AG10803 (cell line): Measurements from ENCODE around the gene ACTG2.
"Not testable (repeated sequence)": the region's sequence is repeated elsewhere in the genome, so short reads cannot be mapped to it uniquely, and the experiment has no call there.

Experiments
- DNase-seq: peaks from one replicate; pipeline ENCODE4 v3.0.0; 2010; ENCODE audit warnings: low read depth
- H3K4me3 ChIP-seq: 2 replicates; pipeline ENCODE4 v1.5.1; 2011; ENCODE audit warnings: mild to moderate bottlenecking, low read length, control low read depth
- CTCF ChIP-seq: conservative IDR thresholded peaks from 2 replicates; pipeline ENCODE4 v1.5.1; 2011; ENCODE audit warnings: mild to moderate bottlenecking, low read length, control low read depth, inconsistent platforms

The ACTG2 gene

GRCh38 chr2:73859721-73860586, 32.9 kb upstream of the ACTG2 start:
- no peak overlapping the region for H3K4me3 ChIP-seq
- peak; percentile 63 for DNase-seq
- TF ChIP-seq CTCF = 0 out of 2 replicates have a peak, but pooled peaks have one; percentile 2

- no peak for DNase-seq
- no peak for TF ChIP-seq CTCF
Observed at GRCh38 chr2:73862987-73863386, 29.8 kb upstream of the ACTG2 start.

GRCh38 chr2:73868204-73868978, 24.4 kb upstream of the ACTG2 start:
- no peak for TF ChIP-seq CTCF
- H3K4me3 ChIP-seq = no peak overlapping the region
- no peak for DNase-seq

More at GRCh38 chr2:73862987-73863386, 29.8 kb upstream of the ACTG2 start:
- no peak overlapping the region for H3K4me3 ChIP-seq

GRCh38 chr2:73870084-73870483, 22.7 kb upstream of the ACTG2 start:
- no peak for TF ChIP-seq CTCF
- peak; percentile 80 for DNase-seq
- no peak overlapping the region for H3K4me3 ChIP-seq

GRCh38 chr2:73877071-73877802, 15.6 kb upstream of the ACTG2 start:
- no peak for DNase-seq
- H3K4me3 ChIP-seq = no peak overlapping the region
- no peak for TF ChIP-seq CTCF

GRCh38 chr2:73877984-73878383, 14.8 kb upstream of the ACTG2 start:
- not testable (repeated sequence) for DNase-seq, H3K4me3 ChIP-seq

GRCh38 chr2:73885406-73885805, 7.4 kb upstream of the ACTG2 start:
- H3K4me3 ChIP-seq = no peak overlapping the region
- no peak for TF ChIP-seq CTCF
- DNase-seq = peak; percentile 58
